GM19452 (cell line): ENCODE measurements around the gene OR2AK2.

Experiments
- ATAC-seq: cut with Tn5 transposase; IDR thresholded peaks from one replicate; pipeline ENCODE4 v1.9.1; 2021; ENCODE audit not compliant: unreplicated experiment

The OR2AK2 gene

GRCh38 chr1:247964933-247965332 lies at the start of gene OR2AK2:
Gene OR2AK2 (plus strand): TSS chr1:247965233. CDS start chr1:247965377, 144 bp downstream.
- no peak for ATAC-seq

- ATAC-seq: no peak
These were observed 45.1 kb upstream of the OR2AK2 start, which contains the start of gene OR2T8 for GRCh38 chr1:247919952-247920351. Gene OR2T8 (plus strand): TSS chr1:247920252. CDS start chr1:247921018, 766 bp downstream.

DNA sequence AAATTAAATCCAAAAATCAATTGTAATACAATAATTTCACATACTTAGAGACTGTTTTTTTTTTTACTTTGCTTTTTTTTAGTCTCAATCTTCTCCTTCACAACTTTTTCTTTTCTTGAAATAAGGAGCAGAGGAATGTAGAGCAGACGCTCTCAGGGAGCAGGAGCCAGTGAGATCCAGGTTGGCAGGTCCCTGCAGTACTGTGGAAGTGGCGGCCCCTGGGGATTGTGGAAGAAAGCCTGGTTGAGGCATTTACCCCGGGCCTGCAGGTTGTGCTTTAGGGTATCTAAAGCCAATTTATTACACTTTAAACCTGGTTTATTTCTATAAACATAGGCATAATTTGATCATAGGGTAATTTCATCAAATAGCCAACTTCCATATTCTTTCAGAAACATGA lies 41.1 kb upstream of the OR2AK2 start:
- no peak for ATAC-seq

DNA sequence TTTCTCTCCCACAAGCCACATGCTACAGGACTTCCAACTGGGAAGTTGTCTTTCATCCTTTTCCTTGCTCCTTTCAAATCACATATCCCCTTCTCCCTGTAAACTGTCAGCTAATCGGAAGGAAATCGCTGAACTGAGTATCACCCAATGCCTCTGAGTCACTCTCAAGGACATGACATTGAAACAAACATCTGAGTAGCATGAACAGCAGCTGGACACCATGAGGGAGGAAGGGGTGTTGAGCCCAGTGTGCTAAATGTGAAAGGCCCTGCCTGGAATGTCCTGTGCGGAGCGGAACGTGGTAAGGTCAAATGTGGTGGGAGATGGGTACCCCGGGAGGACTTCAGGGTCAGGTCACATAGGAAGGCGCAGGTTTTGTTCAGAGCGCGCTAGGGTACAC lies 40.2 kb upstream of the OR2AK2 start, which contains the start of gene OR2AJ1:
OR2AJ1 (plus strand) TSS at position 22 of the 400 bp plus-strand sequence. CDS start 8,880 bp downstream, outside the sequence.
- ATAC-seq: no peak

GRCh38 chr1:247933989-247934388 lies 31.0 kb upstream of the OR2AK2 start:
- ATAC-seq: no peak

GRCh38 chr1:247935781-247936180 lies 29.3 kb upstream of the OR2AK2 start:
- ATAC-seq: no peak

- no peak for ATAC-seq
These were observed 28.6 kb upstream of the OR2AK2 start for GRCh38 chr1:247936415-247936814.

DNA sequence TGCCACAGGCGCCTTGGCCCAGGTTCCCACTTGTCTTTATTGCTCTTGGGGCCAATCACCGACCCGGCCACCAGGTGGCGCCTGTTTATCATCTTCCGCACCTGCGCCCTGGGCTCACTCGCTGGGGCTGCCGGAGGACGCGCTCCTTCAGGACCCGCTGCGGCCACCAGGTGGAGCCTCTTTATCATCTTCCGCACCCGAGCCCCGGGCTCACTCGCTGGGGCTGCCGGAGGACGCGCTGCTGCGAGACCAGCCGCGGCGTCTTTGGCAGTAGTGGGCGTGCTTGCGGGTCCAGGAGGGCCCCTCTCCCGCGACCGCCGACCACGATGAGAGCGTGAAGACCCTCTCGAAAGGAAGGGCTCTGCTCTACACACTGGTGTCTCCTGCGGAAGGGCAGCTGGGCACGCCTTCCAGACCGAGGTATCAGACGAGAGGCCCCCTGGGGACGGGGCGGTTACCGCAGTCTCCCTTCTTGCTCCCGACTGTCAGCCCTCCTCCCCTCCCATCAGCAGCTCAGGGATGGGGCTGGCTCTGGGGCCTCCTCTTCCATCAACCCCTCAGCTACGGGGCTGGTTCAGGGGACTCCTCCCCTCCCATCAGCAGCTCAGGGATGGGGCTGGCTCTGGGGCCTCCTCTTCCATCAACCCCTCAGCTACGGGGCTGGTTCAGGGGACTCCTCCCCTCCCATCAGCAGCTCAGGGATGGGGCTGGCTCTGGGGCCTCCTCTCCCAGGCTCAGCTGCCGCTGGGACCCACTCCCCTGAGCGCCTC lies 27.9 kb upstream of the OR2AK2 start:
- peak; percentile 100 for ATAC-seq

- no peak for ATAC-seq
These were observed 22.4 kb upstream of the OR2AK2 start for GRCh38 chr1:247942624-247943023.

DNA sequence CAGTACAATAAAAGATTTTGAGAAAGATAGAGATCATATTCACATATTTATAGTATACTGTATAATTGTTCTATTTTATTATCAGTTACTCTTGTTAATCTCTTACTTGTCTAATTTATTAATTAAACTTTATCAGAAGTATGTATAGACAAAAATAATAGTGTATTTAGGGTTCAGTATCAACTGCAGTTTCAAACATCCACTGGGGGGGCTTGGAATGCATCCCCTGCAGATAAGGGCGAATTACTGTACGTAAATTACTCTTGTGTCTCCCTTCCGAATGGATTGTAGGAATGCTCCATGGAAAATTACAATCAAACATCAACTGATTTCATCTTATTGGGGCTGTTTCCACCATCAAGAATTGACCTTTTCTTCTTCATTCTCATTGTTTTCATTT lies 16.5 kb upstream of the OR2AK2 start, which contains the start of gene OR2L8:
OR2L8 (plus strand) TSS at position 301 of the 400 bp plus-strand sequence; CDS start at position 301, 0 bp downstream.
- no peak for ATAC-seq

DNA sequence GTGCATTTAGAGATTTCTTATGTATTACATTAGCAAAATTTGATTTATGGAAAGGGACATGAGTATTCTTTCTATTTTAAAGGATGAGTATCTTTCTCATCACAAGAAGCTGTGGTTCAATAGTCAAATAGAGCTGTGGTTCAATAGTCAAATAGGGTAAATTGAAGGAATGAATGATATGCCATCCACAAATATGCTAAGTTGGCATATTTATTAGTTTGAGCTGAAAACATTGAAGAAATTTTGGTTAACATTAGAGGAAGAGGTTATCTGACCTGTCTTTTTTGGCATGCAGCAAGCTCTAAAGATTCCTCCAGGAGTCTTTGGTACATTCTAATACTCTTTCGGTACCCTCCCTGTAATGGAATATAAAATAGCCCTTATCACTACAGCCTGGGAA lies 11.6 kb upstream of the OR2AK2 start:
- ATAC-seq: no peak

- no peak for ATAC-seq
These were observed 3.2 kb upstream of the OR2AK2 start for GRCh38 chr1:247961791-247962190.

DNA sequence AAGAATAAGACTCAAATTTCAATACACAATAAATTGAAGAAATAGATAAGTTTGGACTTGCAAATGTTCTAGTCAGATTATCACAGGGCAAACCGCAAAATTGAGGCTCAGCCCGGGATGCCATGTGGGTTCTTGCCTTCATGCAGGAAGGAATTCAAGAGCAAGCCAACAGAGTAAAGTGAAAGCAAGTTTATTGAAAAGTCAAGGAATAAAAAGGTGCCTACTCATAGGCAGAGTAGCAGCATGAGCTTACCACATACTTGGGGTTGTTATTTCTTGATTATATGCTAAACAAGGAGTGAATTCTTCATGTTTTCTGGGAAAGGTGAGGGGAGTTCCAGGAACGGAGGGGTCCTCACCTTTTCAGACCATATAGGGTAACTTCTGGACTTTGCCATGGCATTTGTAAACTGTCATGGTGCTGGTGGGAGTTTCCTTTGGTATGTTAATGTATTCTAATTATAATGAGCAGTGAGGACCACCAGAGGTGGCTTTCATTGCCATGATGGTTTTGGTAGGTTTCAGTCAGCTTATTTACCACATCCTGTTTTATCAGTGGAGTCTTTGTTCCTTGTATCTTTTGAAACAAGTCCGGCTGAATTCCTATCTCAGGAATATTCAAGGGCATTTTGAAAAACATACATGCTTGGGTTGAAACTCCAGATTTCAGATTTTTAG lies 2.0 kb upstream of the OR2AK2 start:
- ATAC-seq: no peak

DNA sequence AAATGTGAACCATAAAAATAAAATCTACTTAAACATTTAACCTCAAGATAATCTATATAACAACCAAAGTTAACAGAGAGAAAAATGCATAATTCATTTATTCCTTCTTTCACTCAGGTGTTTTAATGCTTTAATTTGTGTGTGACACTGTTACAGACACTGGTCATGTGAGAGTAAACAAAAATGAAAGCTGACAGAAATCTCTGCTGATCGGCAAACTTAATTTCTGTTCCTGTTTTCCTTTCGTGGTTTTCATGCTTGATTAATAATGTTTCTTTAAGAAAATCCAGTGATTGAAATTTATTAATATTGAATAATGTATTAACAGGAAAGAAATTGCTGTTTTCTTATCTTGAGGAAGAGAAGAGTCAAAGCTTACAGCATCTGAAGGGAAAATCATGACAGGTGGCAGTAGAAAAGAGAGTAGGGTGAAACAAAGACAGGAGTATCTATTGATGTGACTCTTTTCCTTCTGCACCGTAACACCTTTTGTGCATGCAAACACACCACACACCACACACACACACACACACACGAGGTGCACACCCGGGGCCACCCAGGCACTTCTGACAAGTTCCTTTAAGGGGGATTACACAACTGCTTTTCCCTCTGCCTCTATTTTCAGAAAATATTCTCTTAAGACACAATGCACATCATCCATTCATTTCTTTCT lies 1.6 kb downstream of the OR2AK2 start:
- peak; percentile 72 for ATAC-seq

GRCh38 chr1:247992986-247993385 lies 28.0 kb downstream of the OR2AK2 start:
- ATAC-seq: no peak

DNA sequence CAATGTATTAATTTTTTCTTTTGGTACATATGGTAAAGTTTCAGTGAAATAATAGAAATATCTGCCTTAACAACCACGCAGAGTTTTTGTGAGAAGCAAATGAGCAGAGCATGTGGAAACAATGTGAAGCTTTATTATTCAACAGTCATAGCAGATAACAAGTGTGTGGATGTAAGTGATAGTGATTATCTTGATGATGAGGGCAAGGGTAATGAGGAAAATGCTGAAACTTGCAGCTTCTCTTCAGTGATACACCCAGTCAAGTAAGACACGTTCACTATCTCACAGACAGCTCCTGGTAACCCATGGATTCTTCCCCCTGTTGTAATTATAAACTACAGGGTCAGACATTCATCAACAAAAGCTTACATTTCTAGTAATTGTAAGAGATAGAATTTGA lies 33.8 kb downstream of the OR2AK2 start:
- ATAC-seq: no peak

DNA sequence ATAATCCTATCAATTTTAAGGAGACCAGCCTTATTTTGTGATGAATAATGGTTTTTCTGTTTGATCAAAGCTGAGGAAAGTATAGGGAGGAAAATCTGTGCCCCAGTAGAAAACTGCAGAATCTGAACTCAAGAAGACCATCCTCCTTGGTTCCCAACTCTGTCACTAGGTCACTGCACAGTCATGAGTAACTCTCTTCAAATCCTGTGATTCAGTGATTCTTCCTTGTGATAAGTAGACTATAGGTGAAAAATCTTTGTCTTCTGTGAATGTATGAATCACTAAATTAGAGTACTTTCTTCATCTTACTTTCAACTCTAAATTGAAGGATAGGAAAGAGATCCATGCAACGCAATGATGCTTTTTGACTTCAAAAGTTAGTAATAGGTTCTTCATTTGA lies 35.1 kb downstream of the OR2AK2 start:
- no peak for ATAC-seq

DNA sequence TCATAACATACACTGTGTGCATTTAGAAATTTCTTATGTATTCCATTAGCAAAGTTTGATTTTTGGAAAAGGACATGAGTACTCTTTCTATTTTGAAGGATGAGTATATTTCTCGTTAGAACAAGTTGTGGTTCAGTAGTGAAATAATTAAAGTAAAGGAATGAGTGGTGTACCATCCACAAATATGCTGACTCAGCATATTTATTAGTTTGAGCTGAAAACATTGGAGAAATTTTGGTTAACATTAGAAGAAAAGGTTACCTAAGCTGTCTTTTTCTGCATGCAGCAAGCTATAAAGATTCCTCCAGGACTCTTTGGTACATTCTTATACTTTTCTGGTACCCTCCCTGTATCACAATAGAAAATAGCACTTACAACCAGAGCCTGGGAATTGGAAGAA lies 42.7 kb downstream of the OR2AK2 start:
- no peak for ATAC-seq

GRCh38 chr1:248009681-248010080 lies 44.6 kb downstream of the OR2AK2 start:
- no peak for ATAC-seq

DNA sequence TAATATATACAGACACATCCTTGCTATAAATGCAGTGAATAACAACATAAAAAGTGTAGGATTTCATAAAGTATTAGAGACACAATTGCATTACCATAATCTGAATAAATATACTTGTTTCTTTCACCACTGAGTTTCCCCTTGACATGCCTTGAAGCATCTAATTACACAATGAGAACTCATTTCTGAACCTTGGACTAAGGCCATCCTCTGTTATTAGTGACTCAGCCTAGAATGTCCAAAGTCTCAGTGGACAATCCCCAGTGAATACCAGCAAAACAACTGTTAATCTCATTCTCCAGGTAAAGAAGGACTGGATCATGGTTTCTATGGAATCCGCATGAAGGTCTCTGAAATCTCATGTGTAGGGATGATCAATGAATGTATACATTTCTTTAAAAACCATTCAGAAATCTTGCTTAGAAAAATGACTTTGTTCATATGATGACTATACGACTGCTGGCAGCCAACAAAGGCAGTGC lies 48.2 kb downstream of the OR2AK2 start, which contains the start of gene OR2L5:
OR2L5 (plus strand) TSS at position 432 of the 482 bp plus-strand sequence. CDS start 8,288 bp downstream, outside the sequence.
- ATAC-seq: no peak

GRCh38 chr1:248015803-248016202 lies 50.8 kb downstream of the OR2AK2 start:
- no peak for ATAC-seq
